Measurements from ENCODE around the gene GUCY2F. TPM values are rescaled to one million over a fixed set of nuclear protein-coding genes. Genes with fewer than 3 reads are reported as not detected.

The GUCY2F gene
- total RNA-seq, 1 experiment from 2014 or later = not detected

DNA sequence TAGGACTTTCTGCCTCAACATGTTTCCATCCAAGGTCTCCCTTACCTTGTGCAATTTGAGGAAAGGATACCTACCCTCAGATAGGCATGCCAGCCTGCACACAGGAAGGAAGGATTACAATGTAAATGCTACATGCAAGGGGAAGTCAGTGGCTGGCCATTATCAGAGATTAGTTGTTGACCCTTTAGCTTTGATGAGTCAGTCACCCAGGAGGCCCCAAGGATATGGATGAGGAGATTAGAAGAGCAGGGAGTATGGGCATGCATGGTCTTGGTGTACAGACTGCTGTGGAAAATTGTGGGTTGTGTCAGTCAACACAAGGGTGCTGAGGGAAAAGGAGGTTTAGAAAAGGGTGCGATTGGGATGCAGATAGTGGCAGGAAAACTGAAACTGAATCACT lies 92.0 kb downstream of the GUCY2F start:
- Mint-ChIP-seq H3K27ac (ENCODE audit: unreplicated experiment) (no peak overlapping the region), H3K9me3 (ENCODE audit: low read depth, unreplicated experiment) (no peaks in the 10 kb centered on the region), H3K36me3 (ENCODE audit: insufficient read depth, unreplicated experiment) (no peaks in the 10 kb centered on the region), H3K27me3 (ENCODE audit: unreplicated experiment) (peaks cover 23% of the 10 kb centered on the region), H3K4me1 (ENCODE audit: low read depth, unreplicated experiment) (no peaks in the 10 kb centered on the region), H3K4me3 (ENCODE audit: low read depth, unreplicated experiment) (no peak overlapping the region)
- TF ChIP-seq, protein P1, sequence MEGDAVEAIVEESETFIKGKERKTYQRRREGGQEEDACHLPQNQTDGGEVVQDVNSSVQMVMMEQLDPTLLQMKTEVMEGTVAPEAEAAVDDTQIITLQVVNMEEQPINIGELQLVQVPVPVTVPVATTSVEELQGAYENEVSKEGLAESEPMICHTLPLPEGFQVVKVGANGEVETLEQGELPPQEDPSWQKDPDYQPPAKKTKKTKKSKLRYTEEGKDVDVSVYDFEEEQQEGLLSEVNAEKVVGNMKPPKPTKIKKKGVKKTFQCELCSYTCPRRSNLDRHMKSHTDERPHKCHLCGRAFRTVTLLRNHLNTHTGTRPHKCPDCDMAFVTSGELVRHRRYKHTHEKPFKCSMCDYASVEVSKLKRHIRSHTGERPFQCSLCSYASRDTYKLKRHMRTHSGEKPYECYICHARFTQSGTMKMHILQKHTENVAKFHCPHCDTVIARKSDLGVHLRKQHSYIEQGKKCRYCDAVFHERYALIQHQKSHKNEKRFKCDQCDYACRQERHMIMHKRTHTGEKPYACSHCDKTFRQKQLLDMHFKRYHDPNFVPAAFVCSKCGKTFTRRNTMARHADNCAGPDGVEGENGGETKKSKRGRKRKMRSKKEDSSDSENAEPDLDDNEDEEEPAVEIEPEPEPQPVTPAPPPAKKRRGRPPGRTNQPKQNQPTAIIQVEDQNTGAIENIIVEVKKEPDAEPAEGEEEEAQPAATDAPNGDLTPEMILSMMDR (IDR thresholded peaks at IDR 0.05; ENCODE audit: unreplicated experiment) = no peak
- BruUV-seq (replicated peaks) = no TSS peak
- DNase-seq = no peak
- CTCF ChIA-PET = no interaction called here
- intact Hi-C loops (cut with micrococcal nuclease; ENCODE audit: unreplicated experiment) = loop anchor here (10.0 kb wide), 2 partner anchors 805 to 1195 kb away; no protein-coding TSS in a partner anchor

DNA sequence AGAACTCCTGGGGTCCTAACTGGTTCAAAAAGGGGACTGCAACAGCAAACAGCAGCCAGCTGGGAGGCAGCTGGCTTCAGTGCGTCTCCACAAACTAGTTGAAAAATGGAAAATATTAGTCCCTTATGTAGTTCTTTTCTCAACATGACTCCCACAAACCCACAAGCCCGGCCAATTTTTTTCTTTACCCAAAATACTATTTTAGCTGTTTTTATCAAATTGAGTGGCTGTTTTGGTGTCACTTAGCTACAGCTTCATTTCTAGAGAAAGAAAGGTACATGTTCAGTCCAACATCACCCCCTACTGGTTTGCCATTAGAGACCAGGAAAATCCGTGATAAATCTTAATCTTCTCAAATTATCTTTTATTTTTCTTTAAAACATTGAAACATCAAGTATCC lies 97.2 kb downstream of the GUCY2F start:
- CTCF ChIA-PET = interaction anchor here (1.0 to 2.3 kb wide), 4 partner anchors 12 to 686 kb away, joined by 3 to 31 read pairs (median 4); no protein-coding TSS in a partner anchor
- TF ChIP-seq, protein P1 (IDR thresholded peaks at IDR 0.05; ENCODE audit: unreplicated experiment) = peak; percentile 41
- peaks cover 13% of the 10 kb centered on the region for H3K27me3 Mint-ChIP-seq (ENCODE audit: unreplicated experiment)
- no peaks in the 10 kb centered on the region for H3K36me3 Mint-ChIP-seq (ENCODE audit: insufficient read depth, unreplicated experiment)
- no TSS peak for BruUV-seq (replicated peaks)
- no peaks in the 10 kb centered on the region for H3K9me3 Mint-ChIP-seq (ENCODE audit: low read depth, unreplicated experiment)
- H3K4me3 Mint-ChIP-seq (ENCODE audit: low read depth, unreplicated experiment) = no peak overlapping the region
- H3K4me1 Mint-ChIP-seq (ENCODE audit: low read depth, unreplicated experiment) = no peaks in the 10 kb centered on the region
- intact Hi-C loops (cut with micrococcal nuclease; ENCODE audit: unreplicated experiment) = loop anchor here (1.0 to 10.0 kb wide), 5 partner anchors 112 to 1190 kb away; no protein-coding TSS in a partner anchor
- peak; percentile 28 for DNase-seq
- H3K27ac Mint-ChIP-seq (ENCODE audit: unreplicated experiment) = no peak overlapping the region

DNA sequence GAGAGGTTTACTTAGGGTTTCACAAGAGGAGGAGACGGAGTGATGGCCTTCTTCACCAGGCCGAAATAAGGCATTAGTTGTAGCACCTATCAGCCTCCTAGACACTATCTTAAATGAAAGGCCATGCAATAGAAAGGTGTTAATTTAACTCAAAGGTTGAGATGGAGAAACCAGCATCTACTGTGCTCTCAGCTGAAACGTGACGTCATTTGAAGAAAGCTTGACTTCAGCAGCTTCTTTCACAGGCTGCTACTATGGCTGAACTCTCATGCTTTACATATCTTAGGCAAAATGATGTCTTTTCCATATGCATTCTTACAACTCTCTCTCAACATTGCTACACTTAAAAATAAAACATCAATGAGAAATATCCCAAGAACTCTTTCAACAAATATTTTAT lies 99.6 kb downstream of the GUCY2F start:
- intact Hi-C loops (cut with micrococcal nuclease; ENCODE audit: unreplicated experiment) = loop anchor here (5.0 to 10.0 kb wide), 4 partner anchors 110 to 1188 kb away; no protein-coding TSS in a partner anchor
- BruUV-seq (replicated peaks) = no TSS peak
- Mint-ChIP-seq H3K4me1 (ENCODE audit: low read depth, unreplicated experiment) (no peaks in the 10 kb centered on the region), H3K36me3 (ENCODE audit: insufficient read depth, unreplicated experiment) (no peaks in the 10 kb centered on the region), H3K9me3 (ENCODE audit: low read depth, unreplicated experiment) (no peaks in the 10 kb centered on the region), H3K27ac (ENCODE audit: unreplicated experiment) (no peak overlapping the region), H3K27me3 (ENCODE audit: unreplicated experiment) (peaks cover 13% of the 10 kb centered on the region), H3K4me3 (ENCODE audit: low read depth, unreplicated experiment) (no peak overlapping the region)
- CTCF ChIA-PET = no interaction called here
- TF ChIP-seq, protein P1 (IDR thresholded peaks at IDR 0.05; ENCODE audit: unreplicated experiment) = no peak
- DNase-seq = no peak

DNA sequence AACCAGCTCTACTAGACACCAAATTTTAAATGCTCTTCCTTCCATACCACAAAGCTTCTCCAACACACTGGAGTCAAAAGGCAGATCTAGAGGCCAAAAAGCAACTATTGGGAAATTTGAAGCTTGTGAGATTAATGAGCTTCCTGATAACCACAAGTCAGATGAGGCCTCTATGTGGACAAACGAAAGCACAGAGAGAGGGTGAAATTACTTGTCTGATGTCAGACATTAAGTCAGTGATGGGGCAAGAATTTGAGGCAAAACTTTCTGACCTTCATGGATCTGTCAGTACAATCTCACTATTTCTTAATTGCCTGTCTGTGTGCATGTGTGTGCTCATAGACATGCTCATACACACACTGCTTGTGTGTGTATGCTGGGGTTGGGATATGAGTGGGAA lies 103.6 kb downstream of the GUCY2F start:
- H3K27me3 Mint-ChIP-seq (ENCODE audit: unreplicated experiment) = peaks cover 13% of the 10 kb centered on the region
- TF ChIP-seq, protein P1 (IDR thresholded peaks at IDR 0.05; ENCODE audit: unreplicated experiment) = no peak
- no peaks in the 10 kb centered on the region for H3K4me1 Mint-ChIP-seq (ENCODE audit: low read depth, unreplicated experiment)
- CTCF ChIA-PET = no interaction called here
- H3K4me3 Mint-ChIP-seq (ENCODE audit: low read depth, unreplicated experiment) = no peak overlapping the region
- H3K36me3 Mint-ChIP-seq (ENCODE audit: insufficient read depth, unreplicated experiment) = no peaks in the 10 kb centered on the region
- intact Hi-C loops (cut with micrococcal nuclease; ENCODE audit: unreplicated experiment) = no loop called here
- no peak overlapping the region for H3K27ac Mint-ChIP-seq (ENCODE audit: unreplicated experiment)
- BruUV-seq (replicated peaks) = no TSS peak
- no peak for DNase-seq
- no peaks in the 10 kb centered on the region for H3K9me3 Mint-ChIP-seq (ENCODE audit: low read depth, unreplicated experiment)
